Upper lobe of right lung (tissue), 1 donor: Measurements from ENCODE around the gene EHHADH. TPM values are rescaled to one million over a fixed set of nuclear protein-coding genes. Genes with fewer than 3 reads are reported as not detected.

Experiments
- ATAC-seq: fragments of 200-7000 bp; cut with Tn5 transposase; one replicate; pipeline ENCODE4 v1.9.1; 2020; ENCODE audit warnings: mild to moderate bottlenecking, moderate library complexity
- DNase-seq: peaks from one replicate; pipeline ENCODE4 v3.0.0-alpha.2; 2020
- H3K27ac ChIP-seq: fragments of 200-600 bp; one replicate; pipeline ENCODE4 v1.8.0; 2022
- H3K27me3 ChIP-seq: fragments of 200-600 bp; one replicate; pipeline ENCODE4 v1.8.0; 2022; ENCODE audit warnings: mild to moderate bottlenecking
- H3K36me3 ChIP-seq: fragments of 200-600 bp; one replicate; pipeline ENCODE4 v1.8.0; 2022
- H3K4me1 ChIP-seq: fragments of 200-600 bp; one replicate; pipeline ENCODE4 v1.8.0; 2022
- H3K4me3 ChIP-seq: fragments of 200-600 bp; one replicate; pipeline ENCODE4 v1.8.0; 2022; ENCODE audit warnings: mild to moderate bottlenecking
- H3K9me3 ChIP-seq: fragments of 200-600 bp; one replicate; pipeline ENCODE4 v1.8.0; 2022
- CTCF ChIP-seq: fragments of 200-600 bp; IDR thresholded peaks from one replicate; pipeline ENCODE4 v1.8.0; 2022; ENCODE audit warnings: antibody characterized with exemption
- intact Hi-C: fragments of 100-400 bp; cut with DNase I; formaldehyde crosslinking; loops from one replicate; pipeline ENCODE4 v1.11.0; 2022
- total RNA-seq: library from RNA; stranded (reverse); fragmentation: NEBNext Ultra II Directional; extraction: Animal tissue kit (Norgen Biotek cat#: 25700); gene quantifications from one replicate; pipeline ENCODE4 v1.2.1, GENCODE V29; 2021
- donor health status: DM: no; HTN: yes; CAD: no; lungs with severe emphysema.

Gene EHHADH
- total RNA-seq, 1 donor from 2014 or later: 12.0 TPM

- H3K4me3 ChIP-seq: no peak overlapping the region
- no peaks in the 10 kb centered on the region for H3K9me3 ChIP-seq
- ATAC-seq (no peak), DNase-seq (no peak)
- peaks cover 6% of the 10 kb centered on the region for H3K36me3 ChIP-seq
- intact Hi-C loops: no loop called here
- no peaks in the 10 kb centered on the region for H3K27me3 ChIP-seq
- no peaks in the 10 kb centered on the region for H3K4me1 ChIP-seq
- no peak overlapping the region for H3K27ac ChIP-seq
- TF ChIP-seq CTCF: no peak
Observed at GRCh38 chr3:185204894-185205293, 49.0 kb downstream of the EHHADH start.

- DNase-seq (no peak), ATAC-seq (no peak)
- Histone ChIP-seq H3K27me3 (no peaks in the 10 kb centered on the region), H3K9me3 (no peaks in the 10 kb centered on the region), H3K27ac (no peak overlapping the region), H3K36me3 (peaks cover 6% of the 10 kb centered on the region), H3K4me3 (no peak overlapping the region), H3K4me1 (no peaks in the 10 kb centered on the region)
- TF ChIP-seq CTCF: no peak
- intact Hi-C loops: no loop called here
Observed at GRCh38 chr3:185200639-185201038, 53.2 kb downstream of the EHHADH start.

GRCh38 chr3:185199671-185200070 is 54.2 kb downstream of the EHHADH start:
- Histone ChIP-seq H3K36me3 (peaks cover 6% of the 10 kb centered on the region), H3K4me3 (no peak overlapping the region), H3K27ac (no peak overlapping the region), H3K4me1 (no peaks in the 10 kb centered on the region), H3K9me3 (no peaks in the 10 kb centered on the region), H3K27me3 (no peaks in the 10 kb centered on the region)
- DNase-seq: no peak
- no peak for TF ChIP-seq CTCF
- ATAC-seq: no peak
- intact Hi-C loops: no loop called here

GRCh38 chr3:185199206-185199605 is 54.6 kb downstream of the EHHADH start:
- peaks cover 2% of the 10 kb centered on the region for H3K36me3 ChIP-seq
- ATAC-seq: no peak
- no peak for DNase-seq
- no peak for TF ChIP-seq CTCF
- no peak overlapping the region for H3K4me3 ChIP-seq
- no peaks in the 10 kb centered on the region for H3K9me3 ChIP-seq
- no peaks in the 10 kb centered on the region for H3K27me3 ChIP-seq
- intact Hi-C loops: no loop called here
- H3K4me1 ChIP-seq: no peaks in the 10 kb centered on the region
- H3K27ac ChIP-seq: no peak overlapping the region

- intact Hi-C loops: no loop called here
- H3K4me1 ChIP-seq: no peaks in the 10 kb centered on the region
- H3K27me3 ChIP-seq: no peaks in the 10 kb centered on the region
- DNase-seq (no peak), ATAC-seq (no peak)
- no peaks in the 10 kb centered on the region for H3K9me3 ChIP-seq
- no peak for TF ChIP-seq CTCF
- H3K4me3 ChIP-seq: no peak overlapping the region
- no peak overlapping the region for H3K27ac ChIP-seq
- H3K36me3 ChIP-seq: peaks cover 7% of the 10 kb centered on the region
Observed at GRCh38 chr3:185197068-185197467, 56.8 kb downstream of the EHHADH start.

GRCh38 chr3:185195652-185196051 is 58.2 kb downstream of the EHHADH start:
- no peak overlapping the region for H3K27ac ChIP-seq
- peaks cover 7% of the 10 kb centered on the region for H3K36me3 ChIP-seq
- H3K9me3 ChIP-seq: no peaks in the 10 kb centered on the region
- TF ChIP-seq CTCF: no peak
- DNase-seq (no peak), ATAC-seq (no peak)
- intact Hi-C loops: no loop called here
- no peaks in the 10 kb centered on the region for H3K27me3 ChIP-seq
- H3K4me3 ChIP-seq: no peak overlapping the region
- H3K4me1 ChIP-seq: no peaks in the 10 kb centered on the region
